Stimulated activated naive CD8-positive, alpha-beta T cell treated with anti-CD3 and anti-CD28 coated beads, Interleukin-15, amount 100 ng/mL, for 72 hours (primary cell): ENCODE data around the gene POFUT1.
"Not testable (repeated sequence)": the region's sequence is repeated elsewhere in the genome, so short reads cannot be mapped to it uniquely, and the experiment has no call there.

Experiments
- ATAC-seq: fragments of 150-1000 bp; cut with Tn5 transposase; 2 replicates; pipeline ENCODE4 v1.10.0; 2021; ENCODE audit warnings: mild to moderate bottlenecking, moderate library complexity
- DNase-seq, 2 donors: peaks; one replicate each; pipeline ENCODE4 v3.0.0; 2021 to 2022
- H3K27ac Mint-ChIP-seq, 2 donors: one replicate each; pipeline ENCODE4 v1.8.0; 2022; ENCODE audit warnings: mild to moderate bottlenecking in 2 of 2, mixed read lengths in 2 of 2, moderate library complexity in 2 of 2
- H3K27me3 Mint-ChIP-seq: one replicate; pipeline ENCODE4 v1.8.0; 2022; ENCODE audit warnings: mixed read lengths
- H3K4me1 Mint-ChIP-seq: one replicate; pipeline ENCODE4 v1.8.0; 2022; ENCODE audit warnings: mild to moderate bottlenecking, mixed read lengths
- H3K4me3 Mint-ChIP-seq, 2 donors: one replicate each; pipeline ENCODE4 v1.8.0; 2022; ENCODE audit warnings: mild to moderate bottlenecking in 2 of 2, mixed read lengths in 2 of 2, moderate library complexity in 1 of 2
- H3K9me3 Mint-ChIP-seq, 2 donors: one replicate each; pipeline ENCODE4 v1.8.0; 2022; ENCODE audit warnings: mixed read lengths in 2 of 2

Gene POFUT1

GRCh38 chr20:32207626-32208498 is at the start of gene POFUT1, which contains the start of gene PLAGL2:
POFUT1 (plus strand) TSS chr20:32207880; CDS start chr20:32207942, 62 bp downstream.
PLAGL2 (minus strand) TSS chr20:32207743; CDS start chr20:32202178, 5,565 bp downstream.
- no peaks in the 10 kb centered on the region for H3K27me3 Mint-ChIP-seq
- H3K4me1 Mint-ChIP-seq, result peaks cover 73% of the 10 kb centered on the region
- ATAC-seq, result peak; percentile 85
- H3K4me3 Mint-ChIP-seq, result peak within 1 kb of the TSS; percentile 92 to 100
- peak; percentile 92 to 94 for DNase-seq
- peak within 1 kb of the TSS; percentile 97 to 98 for H3K27ac Mint-ChIP-seq
- H3K9me3 Mint-ChIP-seq, result no peaks in the 10 kb centered on the region

GRCh38 chr20:32158351-32158750 is 49.3 kb upstream of the POFUT1 start:
- ATAC-seq (no peak), DNase-seq (no peak)
- H3K4me3 Mint-ChIP-seq, result no peak overlapping the region
- H3K9me3 Mint-ChIP-seq, result no peaks in the 10 kb centered on the region
- H3K27ac Mint-ChIP-seq, result no peak overlapping the region
- peaks cover 10% of the 10 kb centered on the region for H3K4me1 Mint-ChIP-seq
- no peaks in the 10 kb centered on the region for H3K27me3 Mint-ChIP-seq

GRCh38 chr20:32158943-32159660 is 48.6 kb upstream of the POFUT1 start:
- Mint-ChIP-seq H3K9me3 (no peaks in the 10 kb centered on the region), H3K4me1 (peaks cover 10% of the 10 kb centered on the region), H3K4me3 (no peak overlapping the region), H3K27ac (peak overlapping the region in 1 of 2 donors; percentile 78), H3K27me3 (no peaks in the 10 kb centered on the region)
- ATAC-seq, result peak; percentile 75
- DNase-seq, result no peak

GRCh38 chr20:32159766-32160221 is 47.9 kb upstream of the POFUT1 start:
- no peaks in the 10 kb centered on the region for H3K27me3 Mint-ChIP-seq
- no peak for ATAC-seq
- no peak for DNase-seq
- no peaks in the 10 kb centered on the region for H3K9me3 Mint-ChIP-seq
- H3K27ac Mint-ChIP-seq, result peak overlapping the region in 1 of 2 donors; percentile 27
- no peak overlapping the region for H3K4me3 Mint-ChIP-seq
- H3K4me1 Mint-ChIP-seq, result peaks cover 7% of the 10 kb centered on the region

- ATAC-seq, result no peak
- no peak overlapping the region for H3K4me3 Mint-ChIP-seq
- no peak for DNase-seq
- H3K4me1 Mint-ChIP-seq, result peaks cover 1% of the 10 kb centered on the region
- H3K9me3 Mint-ChIP-seq, result no peaks in the 10 kb centered on the region
- peak overlapping the region in 1 of 2 donors; percentile 42 for H3K27ac Mint-ChIP-seq
- no peaks in the 10 kb centered on the region for H3K27me3 Mint-ChIP-seq
Measured at GRCh38 chr20:32160341-32160740, 47.3 kb upstream of the POFUT1 start.

GRCh38 chr20:32162351-32162750 is 45.3 kb upstream of the POFUT1 start:
- no peak for ATAC-seq
- no peak overlapping the region for H3K27ac Mint-ChIP-seq
- H3K4me1 Mint-ChIP-seq, result no peaks in the 10 kb centered on the region
- H3K27me3 Mint-ChIP-seq, result no peaks in the 10 kb centered on the region
- H3K9me3 Mint-ChIP-seq, result no peaks in the 10 kb centered on the region
- no peak overlapping the region for H3K4me3 Mint-ChIP-seq
- no peak for DNase-seq

- peak overlapping the region in 1 of 2 donors; percentile 92 for H3K27ac Mint-ChIP-seq
- no peak overlapping the region for H3K4me3 Mint-ChIP-seq
- H3K4me1 Mint-ChIP-seq, result no peaks in the 10 kb centered on the region
- H3K9me3 Mint-ChIP-seq, result no peaks in the 10 kb centered on the region
- ATAC-seq, result no peak
- no peaks in the 10 kb centered on the region for H3K27me3 Mint-ChIP-seq
- no peak for DNase-seq
Measured at GRCh38 chr20:32163951-32164350, 43.7 kb upstream of the POFUT1 start.

GRCh38 chr20:32164984-32165735 is 42.5 kb upstream of the POFUT1 start:
- peak overlapping the region in 1 of 2 donors; percentile 6 for H3K27ac Mint-ChIP-seq
- no peaks in the 10 kb centered on the region for H3K4me1 Mint-ChIP-seq
- H3K9me3 Mint-ChIP-seq, result no peaks in the 10 kb centered on the region
- DNase-seq (no peak), ATAC-seq (no peak)
- H3K4me3 Mint-ChIP-seq, result no peak overlapping the region
- H3K27me3 Mint-ChIP-seq, result no peaks in the 10 kb centered on the region

GRCh38 chr20:32165836-32166545 is 41.7 kb upstream of the POFUT1 start:
- no peak overlapping the region for H3K4me3 Mint-ChIP-seq
- ATAC-seq, result no peak
- peak overlapping the region; percentile 56 to 64 for H3K27ac Mint-ChIP-seq
- H3K4me1 Mint-ChIP-seq, result no peaks in the 10 kb centered on the region
- H3K9me3 Mint-ChIP-seq, result no peaks in the 10 kb centered on the region
- DNase-seq, result no peak
- H3K27me3 Mint-ChIP-seq, result no peaks in the 10 kb centered on the region

GRCh38 chr20:32167552-32167951 is 40.1 kb upstream of the POFUT1 start:
- Mint-ChIP-seq H3K9me3 (no peaks in the 10 kb centered on the region), H3K4me1 (no peaks in the 10 kb centered on the region), H3K4me3 (no peak overlapping the region), H3K27ac (peak overlapping the region in 1 of 2 donors; percentile 72), H3K27me3 (no peaks in the 10 kb centered on the region)
- no peak for ATAC-seq
- DNase-seq, result no peak

GRCh38 chr20:32168184-32168910 is 39.3 kb upstream of the POFUT1 start:
- H3K4me3 Mint-ChIP-seq, result no peak overlapping the region
- DNase-seq (no peak), ATAC-seq (no peak)
- no peaks in the 10 kb centered on the region for H3K27me3 Mint-ChIP-seq
- H3K9me3 Mint-ChIP-seq, result no peaks in the 10 kb centered on the region
- peak overlapping the region; percentile 34 to 48 for H3K27ac Mint-ChIP-seq
- no peaks in the 10 kb centered on the region for H3K4me1 Mint-ChIP-seq

GRCh38 chr20:32177696-32178095 is 30.0 kb upstream of the POFUT1 start:
- not testable (repeated sequence) for H3K4me1 Mint-ChIP-seq, ATAC-seq, H3K27ac Mint-ChIP-seq, H3K4me3 Mint-ChIP-seq, H3K27me3 Mint-ChIP-seq, DNase-seq, H3K9me3 Mint-ChIP-seq

- DNase-seq (no peak), ATAC-seq (no peak)
- Mint-ChIP-seq H3K27ac (peak overlapping the region in 1 of 2 donors; percentile 44), H3K27me3 (no peaks in the 10 kb centered on the region), H3K9me3 (no peaks in the 10 kb centered on the region), H3K4me3 (no peak overlapping the region), H3K4me1 (no peaks in the 10 kb centered on the region)
Measured at GRCh38 chr20:32179515-32179914, 28.2 kb upstream of the POFUT1 start.

GRCh38 chr20:32179934-32180333 is 27.7 kb upstream of the POFUT1 start:
- H3K27me3 Mint-ChIP-seq, result no peaks in the 10 kb centered on the region

More at GRCh38 chr20:32179934-32180333, 27.7 kb upstream of the POFUT1 start:
- peak overlapping the region; percentile 2 to 44 for H3K27ac Mint-ChIP-seq
- ATAC-seq, result no peak
- no peaks in the 10 kb centered on the region for H3K4me1 Mint-ChIP-seq
- DNase-seq, result no peak
- H3K4me3 Mint-ChIP-seq, result no peak overlapping the region
- H3K9me3 Mint-ChIP-seq, result no peaks in the 10 kb centered on the region
